ENCODE measurements around the gene WDR86.
A peak's percentile ranks its signal among the peaks of the same experiment; 100 is the strongest.

Gene WDR86

GRCh38 chr7:151439855-151440798 is 30.3 kb upstream of the WDR86 start, which contains the start of gene CRYGN:
Gene CRYGN (minus strand): TSS chr7:151440141. CDS start chr7:151439917, 224 bp downstream.
- no peak for DNase-seq (ENCODE audit: low read depth in 3 of 3)

DNA sequence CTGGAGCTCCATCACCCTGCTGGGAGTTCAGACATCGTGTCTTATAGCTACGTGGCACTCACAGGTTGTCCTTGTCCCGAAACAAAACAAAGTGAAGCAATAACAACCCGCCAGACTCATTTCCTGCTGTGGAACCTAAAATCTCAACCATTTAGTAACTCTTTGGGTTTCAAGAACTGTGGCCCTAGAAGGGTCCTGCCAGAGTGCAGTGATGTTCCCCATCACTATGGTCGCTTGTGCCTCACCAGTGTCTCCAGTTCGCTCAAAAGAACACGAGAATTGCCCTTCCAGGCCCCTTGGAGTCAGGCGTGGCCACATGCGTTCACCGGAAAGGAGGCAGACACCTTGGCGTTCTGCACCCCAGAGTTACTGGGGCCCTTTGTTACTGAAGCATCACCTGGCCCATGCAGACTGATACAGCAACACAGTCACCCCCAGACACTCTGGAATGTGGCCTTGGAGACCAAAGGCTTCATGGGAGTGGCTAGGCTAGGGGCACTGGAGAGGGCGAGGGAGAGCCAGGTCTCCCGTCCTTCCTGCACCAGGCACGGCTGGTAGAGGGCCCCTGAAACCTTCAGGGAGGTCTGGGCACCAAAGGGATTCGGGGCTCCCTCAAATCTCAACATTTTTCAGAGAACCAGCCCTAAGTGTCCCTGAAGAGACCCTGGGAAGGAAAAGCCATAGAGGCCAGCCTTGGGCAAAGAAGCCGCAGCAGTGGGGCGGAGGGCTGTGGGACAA is 29.2 kb upstream of the WDR86 start:
- no peak for DNase-seq (ENCODE audit: low read depth in 3 of 3)

- DNase-seq (ENCODE audit: low read depth in 3 of 3), result no peak
Observed at GRCh38 chr7:151437866-151438516, 28.2 kb upstream of the WDR86 start.

DNA sequence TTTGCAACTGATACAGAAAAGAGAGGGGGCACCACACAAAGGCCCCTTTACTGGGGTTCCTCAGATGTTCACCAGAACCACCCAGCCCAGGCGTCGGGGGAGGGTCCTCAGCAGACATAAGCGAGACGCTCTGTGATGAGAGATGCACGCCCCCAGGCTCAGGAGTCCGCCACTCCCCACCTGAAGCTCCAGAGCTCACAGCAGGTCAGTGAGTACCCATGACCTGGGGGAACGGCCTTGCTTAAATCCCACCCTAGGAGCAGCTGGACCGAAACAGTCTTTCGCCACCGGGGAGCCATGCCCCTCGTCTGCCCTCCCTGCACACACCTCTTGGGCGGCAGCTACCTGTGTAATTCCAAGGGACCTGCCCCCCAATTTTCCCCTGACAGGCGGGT is 27.3 kb upstream of the WDR86 start:
- DNase-seq (ENCODE audit: low read depth in 3 of 3), result no peak

- no peak for DNase-seq (ENCODE audit: low read depth in 3 of 3)
Observed at GRCh38 chr7:151436446-151437158, 26.8 kb upstream of the WDR86 start.

DNA sequence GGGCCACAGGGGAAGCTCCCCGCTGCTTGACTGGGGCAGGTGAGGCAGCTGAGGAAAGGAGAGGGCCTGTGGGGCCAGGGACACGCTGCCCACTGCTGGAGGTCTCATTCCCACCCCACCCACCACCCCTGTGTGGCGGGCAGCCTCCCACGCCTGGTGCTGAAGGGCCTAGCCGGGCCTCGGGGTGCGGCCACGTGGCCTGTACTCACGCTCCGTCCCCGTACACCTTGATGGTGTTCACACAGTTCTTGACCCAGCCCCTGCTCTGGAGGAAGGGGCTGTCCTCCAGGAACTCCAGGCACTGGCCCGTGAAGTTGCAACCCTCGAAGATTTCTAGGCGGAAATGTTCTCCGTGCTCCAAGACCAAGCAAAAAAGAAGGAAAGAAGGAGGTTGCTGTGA is 26.1 kb upstream of the WDR86 start:
- no peak for DNase-seq (ENCODE audit: low read depth in 3 of 3)

DNA sequence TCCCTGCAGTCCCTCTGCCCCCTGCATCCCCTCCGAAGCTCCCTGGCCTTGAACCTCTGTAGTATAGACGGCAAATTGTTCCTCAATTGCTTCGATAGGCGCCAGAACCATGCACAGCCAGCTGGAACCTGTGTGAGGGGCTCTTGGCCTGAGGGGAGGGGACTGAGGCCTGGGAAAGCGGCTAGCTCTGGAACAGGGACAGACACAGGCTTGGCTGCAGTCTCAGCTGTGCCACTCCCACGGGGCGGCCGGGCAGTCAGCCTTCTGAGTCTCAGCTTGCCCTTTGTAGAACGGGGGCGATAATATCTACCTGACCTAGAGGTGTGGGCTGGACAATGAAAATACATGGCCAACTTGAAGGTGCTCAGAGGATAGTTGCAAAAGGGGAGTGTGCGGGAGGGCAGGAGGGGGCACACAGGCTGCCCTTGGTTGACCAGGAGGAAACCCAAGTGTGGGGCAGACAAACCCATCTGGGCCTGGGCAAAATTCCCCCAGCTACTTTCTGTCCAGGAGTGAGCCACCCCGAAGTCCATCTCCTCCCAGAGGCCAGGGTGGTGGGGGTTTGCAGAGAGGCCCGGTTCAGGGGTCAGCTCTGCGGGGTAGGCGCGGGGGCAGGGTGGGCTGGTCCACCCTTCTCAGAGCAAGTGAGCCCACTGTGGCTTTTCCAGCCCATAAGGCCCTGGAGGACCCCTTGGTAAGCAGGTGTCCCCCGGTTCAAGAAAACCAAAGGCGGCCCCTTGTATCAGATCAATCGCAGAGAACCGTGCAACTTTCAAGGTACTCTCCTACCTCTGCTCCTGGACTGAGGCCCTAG is 25.5 kb upstream of the WDR86 start:
- DNase-seq (ENCODE audit: low read depth in 3 of 3), result no peak

- no peak for DNase-seq (ENCODE audit: low read depth in 3 of 3)
Observed at GRCh38 chr7:151434549-151434948, 24.7 kb upstream of the WDR86 start.

GRCh38 chr7:151433721-151434400 is 24.0 kb upstream of the WDR86 start:
- DNase-seq (ENCODE audit: low read depth in 3 of 3), result no peak

DNA sequence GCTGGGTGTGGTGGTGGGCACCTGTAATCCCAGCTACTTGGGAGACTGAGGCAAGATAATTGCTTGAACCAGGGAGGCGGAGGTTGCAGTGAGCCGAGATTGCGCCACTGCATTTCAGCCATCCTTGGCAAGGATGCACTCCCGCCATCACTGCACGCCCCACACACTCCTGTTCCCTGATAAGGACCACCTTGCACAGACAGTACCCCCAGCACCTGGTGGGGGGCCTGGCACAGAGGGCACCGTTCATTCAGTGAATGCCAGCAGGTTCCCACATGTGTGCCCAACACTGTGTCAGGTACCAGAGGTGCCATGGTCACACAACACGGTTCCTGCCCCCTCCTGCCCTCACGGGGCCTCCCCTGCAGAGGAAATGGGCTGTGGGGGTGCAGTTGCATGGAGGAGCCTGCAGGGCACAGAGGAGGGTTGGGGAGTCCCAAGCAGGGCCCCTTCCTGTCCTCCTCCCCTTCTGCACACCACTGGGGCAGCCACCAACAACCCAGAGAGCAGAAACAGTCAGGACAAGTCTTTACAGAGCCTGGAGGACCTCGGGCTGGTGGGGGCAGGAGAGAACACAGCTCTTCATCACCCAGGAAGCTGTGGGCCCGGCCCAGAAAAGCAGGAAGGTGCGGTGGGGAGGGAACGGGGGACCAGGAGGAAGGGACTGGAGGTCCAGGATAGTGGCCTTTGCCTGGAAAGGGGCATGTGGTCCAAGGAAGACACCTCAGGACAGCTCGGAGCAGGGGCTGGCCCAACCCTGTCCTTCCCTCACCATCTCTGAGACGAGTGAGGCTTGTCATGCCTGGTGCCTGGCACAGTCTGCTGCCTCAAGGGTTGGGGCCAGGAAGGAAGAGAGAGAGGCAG is 23.1 kb upstream of the WDR86 start:
- peak in 1 of 3 experiments; percentile 54 for DNase-seq (ENCODE audit: low read depth in 3 of 3)

DNA sequence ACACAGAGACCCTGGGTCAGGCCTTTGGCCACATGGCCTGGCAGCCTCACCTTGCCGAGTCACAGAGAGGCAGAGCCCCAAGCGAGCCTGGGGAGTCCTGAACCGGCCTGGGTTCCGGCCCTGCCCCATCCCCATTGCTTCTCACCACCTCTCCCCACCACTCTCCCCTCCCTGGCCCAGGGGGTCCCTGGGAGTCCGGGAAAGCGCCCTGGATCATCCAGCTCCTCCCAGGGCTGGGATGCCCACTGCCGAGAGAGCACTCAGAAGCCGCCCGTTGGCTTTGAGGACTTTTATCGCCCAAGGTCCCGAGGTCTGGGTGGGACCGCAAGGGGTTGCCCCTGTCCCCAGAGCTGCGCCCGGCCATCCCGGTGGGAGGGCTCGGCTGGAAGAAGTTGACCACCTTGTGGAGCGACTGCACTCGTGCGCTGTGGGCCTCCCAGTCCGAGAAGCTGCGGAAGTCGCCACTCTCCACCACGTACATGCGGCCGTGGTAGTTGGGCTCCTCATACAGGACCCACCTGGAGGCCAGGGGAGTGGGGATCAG is 22.0 kb upstream of the WDR86 start:
- no peak for DNase-seq (ENCODE audit: low read depth in 3 of 3)

GRCh38 chr7:151431281-151431767 is 21.5 kb upstream of the WDR86 start:
- no peak for DNase-seq (ENCODE audit: low read depth in 3 of 3)

DNA sequence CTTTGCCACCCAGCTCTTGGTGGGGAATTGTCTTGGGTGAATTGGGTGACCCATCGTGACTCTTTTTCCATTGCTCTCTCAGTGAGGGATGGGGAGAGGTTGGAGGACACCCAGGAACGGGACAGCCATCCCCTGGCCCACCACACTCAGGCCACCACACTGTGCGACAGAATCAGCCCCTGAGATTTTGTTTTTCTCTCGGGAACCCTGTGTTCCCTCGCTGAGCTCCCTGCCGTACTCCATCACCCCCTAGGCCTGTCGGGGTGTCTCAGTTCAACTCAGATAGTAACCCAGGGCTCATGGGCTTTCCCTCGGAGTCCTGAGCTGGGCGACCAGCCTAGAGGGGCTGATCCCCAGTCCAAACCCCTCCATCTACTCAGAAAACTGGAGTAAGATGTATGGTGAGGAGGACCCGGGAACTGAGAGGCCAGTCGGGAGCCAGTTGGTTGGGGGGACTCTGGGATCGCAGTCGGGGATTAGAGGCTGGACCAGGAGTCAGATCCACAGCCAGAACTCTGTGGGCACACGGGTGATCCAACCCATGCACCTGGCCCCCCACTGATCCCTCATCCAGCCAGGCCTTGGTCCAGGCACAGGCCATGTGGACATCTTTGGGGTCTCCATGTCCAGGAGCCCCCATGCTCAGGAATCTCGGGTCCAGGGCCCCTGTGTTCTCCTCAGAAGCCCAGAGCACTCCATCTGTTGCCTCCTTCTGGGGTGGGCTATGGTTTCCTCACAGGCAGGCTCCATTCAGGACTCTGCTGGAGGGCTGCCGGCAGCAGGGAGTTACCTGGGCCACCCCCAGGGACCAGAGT is 20.8 kb upstream of the WDR86 start:
- DNase-seq (ENCODE audit: low read depth in 3 of 3), result no peak

DNA sequence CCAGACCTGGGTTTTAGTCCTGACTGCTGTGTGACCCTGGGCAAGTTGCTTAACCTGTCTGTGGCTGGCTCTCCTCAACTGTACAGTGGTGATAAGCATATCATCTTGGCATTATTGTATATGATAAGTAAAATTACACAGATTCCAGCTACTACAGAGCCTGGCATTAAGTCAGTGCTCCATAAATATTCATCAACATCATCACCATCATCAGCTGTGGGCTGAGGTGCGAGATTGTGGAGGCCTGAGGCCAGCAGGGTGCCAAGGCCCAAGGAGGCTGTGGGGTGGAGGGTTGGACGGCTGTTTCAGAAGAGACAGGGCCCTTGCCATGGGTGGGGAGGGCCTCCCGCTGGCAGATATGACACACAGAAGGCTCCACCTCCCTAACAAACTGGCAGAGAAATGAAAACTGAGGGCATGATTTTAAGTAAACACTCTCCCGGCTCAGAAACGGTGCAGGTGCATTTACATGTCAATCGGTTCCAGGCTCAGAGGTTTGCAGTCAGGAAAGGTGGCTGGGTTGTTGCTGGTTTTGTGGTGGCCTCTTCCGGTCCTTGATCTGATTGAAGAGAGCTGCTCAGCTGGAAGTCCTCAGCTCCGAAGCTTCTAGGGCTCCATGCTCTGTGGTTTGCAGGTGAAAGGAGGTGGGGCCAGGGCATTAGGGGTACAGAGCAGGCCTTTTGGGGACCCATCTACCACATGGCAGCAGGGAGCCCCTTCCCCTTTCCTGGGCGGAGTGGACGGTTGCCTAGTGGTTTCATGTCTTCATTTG is 19.9 kb upstream of the WDR86 start:
- DNase-seq (ENCODE audit: low read depth in 3 of 3), result no peak

GRCh38 chr7:151429237-151429559 is 19.4 kb upstream of the WDR86 start:
- no peak for DNase-seq (ENCODE audit: low read depth in 3 of 3)

DNA sequence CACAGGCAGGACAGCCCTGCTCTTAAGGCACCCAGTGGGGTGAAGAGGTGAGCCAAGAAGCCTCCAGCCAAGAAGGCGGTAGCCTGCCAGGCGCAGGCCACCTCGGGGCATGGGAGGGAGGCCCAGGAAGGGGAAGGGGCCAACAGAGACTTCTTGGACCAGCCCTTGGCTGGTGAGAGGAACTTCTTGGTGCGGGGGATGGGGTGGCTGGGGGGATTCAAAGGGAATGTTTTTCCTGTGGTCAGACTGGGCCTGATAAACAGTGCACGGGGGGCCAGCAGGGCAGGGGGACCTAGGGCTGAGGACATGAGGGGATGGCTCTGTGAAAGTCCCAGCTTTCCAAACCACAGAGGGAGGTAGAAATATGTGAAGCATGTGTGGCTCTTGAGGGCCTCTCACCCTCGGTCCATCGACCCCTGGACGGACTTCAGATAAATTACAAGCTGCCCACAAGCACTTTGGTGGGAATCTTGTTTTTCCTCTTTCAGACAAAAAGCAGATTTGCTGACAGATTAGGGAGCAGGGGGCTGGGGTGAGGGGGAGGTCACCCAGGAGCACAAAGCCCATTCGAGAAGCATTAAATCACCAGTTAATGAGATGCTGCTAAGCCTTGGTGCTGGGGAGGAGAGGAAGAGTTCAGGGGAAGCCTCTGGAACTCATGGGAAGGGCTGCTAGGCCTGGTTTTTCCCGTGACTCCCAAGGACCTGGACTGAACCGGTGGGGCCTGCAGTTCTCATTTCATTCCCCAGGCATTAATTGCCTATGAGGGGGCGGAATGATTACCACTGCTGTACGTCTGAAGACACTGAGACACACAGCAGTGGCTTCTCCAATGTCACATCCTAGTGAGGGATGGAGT is 18.8 kb upstream of the WDR86 start:
- DNase-seq (ENCODE audit: low read depth in 3 of 3), result no peak

All from stimulated activated CD4-positive, alpha-beta T cell treated with anti-CD3 and anti-CD28 coated beads, TNF-alpha, amount 100 ng/mL, for 24 hours (primary cell).